AG09309 (cell line): ENCODE data around the gene LRRN1.

Source experiments
- DNase-seq: peaks from one replicate; pipeline ENCODE4 v3.0.0-alpha.2; 2010; ENCODE audit warnings: low read depth
- H3K4me3 ChIP-seq: 2 replicates; pipeline ENCODE4 v1.5.1; 2011; ENCODE audit warnings: mild to moderate bottlenecking, low read depth, low read length, moderate library complexity; ENCODE audit not compliant: control insufficient read depth
- CTCF ChIP-seq: IDR thresholded peaks from 2 replicates; pipeline ENCODE4 v1.5.1; 2011; ENCODE audit warnings: mild to moderate bottlenecking, low read depth, low read length, inconsistent platforms; ENCODE audit not compliant: insufficient read depth, control insufficient read depth; ENCODE audit errors: missing control alignments

The LRRN1 gene

GRCh38 chr3:3847994-3848922, 49.0 kb downstream of the LRRN1 start:
- DNase-seq, result no peak
- no peak overlapping the region for H3K4me3 ChIP-seq
- no peak for TF ChIP-seq CTCF

GRCh38 chr3:3848923-3849275, 49.7 kb downstream of the LRRN1 start:
- no peak for TF ChIP-seq CTCF
- no peak overlapping the region for H3K4me3 ChIP-seq
- no peak for DNase-seq

- H3K4me3 ChIP-seq, result no peak overlapping the region
- no peak for DNase-seq
These were observed 52.5 kb downstream of the LRRN1 start for GRCh38 chr3:3851621-3852323.

GRCh38 chr3:3853544-3853943, 54.3 kb downstream of the LRRN1 start:
- DNase-seq, result no peak
- no peak for TF ChIP-seq CTCF

More at GRCh38 chr3:3851621-3852323, 52.5 kb downstream of the LRRN1 start:
- TF ChIP-seq CTCF, result no peak

GRCh38 chr3:3855056-3855455, 55.8 kb downstream of the LRRN1 start:
- H3K4me3 ChIP-seq, result no peak overlapping the region
- no peak for TF ChIP-seq CTCF
- no peak for DNase-seq

More at GRCh38 chr3:3853544-3853943, 54.3 kb downstream of the LRRN1 start:
- H3K4me3 ChIP-seq, result no peak overlapping the region

GRCh38 chr3:3860235-3860634, 61.0 kb downstream of the LRRN1 start:
- TF ChIP-seq CTCF, result no peak
- H3K4me3 ChIP-seq, result no peak overlapping the region
- no peak for DNase-seq
